Activated T-cell treated with anti-CD3 and anti-CD28 coated beads, Interleukin-2, amount 50 U/mL, for 4 hours (primary cell): ENCODE results near the gene SKIDA1. TPM values are rescaled to one million over a fixed set of nuclear protein-coding genes. Genes with fewer than 3 reads are reported as not detected.
A peak's percentile ranks its signal among the peaks of the same experiment; 100 is the strongest.

Experiments
- ATAC-seq, 2 donors: fragments of 200-7000 bp; cut with Tn5 transposase; one replicate each; pipeline ENCODE4 v1.10.0; 2021
- DNase-seq: peaks from one replicate; pipeline ENCODE4 v3.0.0-alpha.2; 2020
- H3K27me3 Mint-ChIP-seq: one replicate; pipeline ENCODE4 v1.8.0; 2021; ENCODE audit warnings: low read depth, mixed read lengths
- H3K36me3 Mint-ChIP-seq: one replicate; pipeline ENCODE4 v1.8.0; 2022; ENCODE audit warnings: mixed read lengths; ENCODE audit not compliant: insufficient read depth
- H3K4me1 Mint-ChIP-seq: one replicate; pipeline ENCODE4 v1.8.0; 2021; ENCODE audit warnings: low read depth, mixed read lengths
- H3K4me3 Mint-ChIP-seq: one replicate; pipeline ENCODE4 v1.8.0; 2021; ENCODE audit warnings: mild to moderate bottlenecking, moderate library complexity, mixed read lengths
- H3K9me3 Mint-ChIP-seq: one replicate; pipeline ENCODE4 v1.8.0; 2021; ENCODE audit warnings: mixed read lengths
- total RNA-seq, 3 donors: library from RNA; stranded (reverse); gene quantifications; one replicate each; pipeline ENCODE4 v1.2.1, GENCODE V29; 2021

Gene SKIDA1
- total RNA-seq, 3 donors from 2014 or later = not detected

DNA sequence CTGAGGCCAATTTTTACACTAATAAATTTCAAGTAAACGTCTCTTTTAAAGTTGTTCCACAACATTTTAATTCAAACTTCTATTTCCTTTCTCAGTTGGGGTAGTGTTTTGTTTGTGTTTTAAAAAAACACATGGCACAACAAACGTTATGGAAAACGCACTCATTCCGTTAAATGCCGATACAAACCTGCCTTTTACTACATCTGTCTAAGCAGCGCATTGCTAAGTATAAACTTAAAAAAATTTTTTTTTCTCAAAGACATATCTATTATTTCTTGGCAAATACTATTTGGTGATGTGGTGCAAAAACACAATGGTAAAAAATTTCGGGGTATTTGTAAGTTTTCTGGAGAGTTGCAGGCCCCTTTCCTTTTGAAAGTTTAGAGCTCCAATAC is 1.4 kb downstream of the SKIDA1 start:
- ATAC-seq (no peak), DNase-seq (no peak)
- Mint-ChIP-seq H3K36me3 (no peaks in the 10 kb centered on the region), H3K27me3 (peaks cover 51% of the 10 kb centered on the region), H3K4me3 (no peak overlapping the region), H3K4me1 (peaks cover 46% of the 10 kb centered on the region), H3K9me3 (no peaks in the 10 kb centered on the region)

DNA sequence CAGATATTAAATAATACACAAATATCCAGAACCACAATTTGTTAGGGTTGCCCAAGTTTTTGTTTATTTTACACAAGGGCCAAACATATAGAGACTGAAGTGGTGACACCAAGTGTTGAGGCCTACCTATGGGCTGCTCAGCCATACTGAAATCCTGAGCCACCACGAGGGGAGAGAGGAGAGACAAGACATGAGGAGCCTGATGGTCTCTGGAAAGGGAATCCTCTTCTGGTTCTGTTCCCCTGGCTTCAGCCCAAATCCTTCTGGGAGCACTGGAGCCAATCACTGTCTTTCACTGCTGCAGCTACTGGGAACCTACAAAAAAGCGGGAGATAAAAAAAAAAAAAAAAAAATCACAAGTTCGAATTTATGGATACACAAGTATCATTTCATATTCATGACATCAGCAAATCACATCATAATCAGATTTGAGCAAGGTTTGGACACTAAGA is 1.9 kb downstream of the SKIDA1 start:
- no peaks in the 10 kb centered on the region for H3K36me3 Mint-ChIP-seq
- peaks cover 57% of the 10 kb centered on the region for H3K27me3 Mint-ChIP-seq
- H3K4me3 Mint-ChIP-seq = peak overlapping the region; percentile 39
- H3K9me3 Mint-ChIP-seq = no peaks in the 10 kb centered on the region
- H3K4me1 Mint-ChIP-seq = peaks cover 47% of the 10 kb centered on the region
- ATAC-seq = no peak
- DNase-seq = no peak

DNA sequence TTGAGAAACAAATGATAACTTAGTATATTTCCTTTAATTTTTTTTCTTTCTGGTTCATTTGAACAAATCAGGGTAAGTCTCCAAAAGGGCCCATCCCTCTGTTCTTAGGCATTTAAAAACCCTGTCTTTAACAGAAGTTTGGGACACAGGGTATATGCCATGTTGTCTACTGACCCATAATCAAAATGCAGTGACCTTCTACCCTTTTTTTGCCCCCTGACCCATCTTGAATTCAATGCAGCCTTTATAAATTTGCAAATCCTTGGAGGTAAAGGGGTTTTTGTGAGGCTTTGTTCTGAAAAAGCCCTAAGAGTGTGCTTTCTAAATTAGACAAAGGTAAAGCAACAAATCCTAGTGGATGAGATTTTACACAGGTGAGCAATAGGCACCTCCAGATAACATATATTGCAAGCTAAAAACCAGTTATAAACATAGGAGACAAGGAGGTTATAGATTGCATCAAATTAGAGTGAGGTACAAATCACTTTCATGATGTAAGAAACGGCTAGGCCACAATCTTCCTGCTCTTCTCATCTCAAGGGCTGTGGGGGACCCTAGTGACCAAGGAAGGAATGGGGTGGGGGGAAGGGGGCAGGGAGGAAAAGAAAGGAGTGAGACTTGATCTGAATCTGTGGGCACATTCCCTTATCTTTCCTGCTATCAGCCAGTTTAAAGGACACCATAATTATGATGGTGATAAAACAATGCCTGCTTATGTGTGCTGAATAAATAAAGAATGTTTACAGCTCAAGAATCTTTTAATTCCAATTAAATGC is 2.7 kb downstream of the SKIDA1 start:
- Mint-ChIP-seq H3K4me1 (peaks cover 48% of the 10 kb centered on the region), H3K27me3 (peaks cover 64% of the 10 kb centered on the region), H3K36me3 (no peaks in the 10 kb centered on the region), H3K9me3 (no peaks in the 10 kb centered on the region), H3K4me3 (no peak overlapping the region)
- DNase-seq (no peak), ATAC-seq (no peak)

DNA sequence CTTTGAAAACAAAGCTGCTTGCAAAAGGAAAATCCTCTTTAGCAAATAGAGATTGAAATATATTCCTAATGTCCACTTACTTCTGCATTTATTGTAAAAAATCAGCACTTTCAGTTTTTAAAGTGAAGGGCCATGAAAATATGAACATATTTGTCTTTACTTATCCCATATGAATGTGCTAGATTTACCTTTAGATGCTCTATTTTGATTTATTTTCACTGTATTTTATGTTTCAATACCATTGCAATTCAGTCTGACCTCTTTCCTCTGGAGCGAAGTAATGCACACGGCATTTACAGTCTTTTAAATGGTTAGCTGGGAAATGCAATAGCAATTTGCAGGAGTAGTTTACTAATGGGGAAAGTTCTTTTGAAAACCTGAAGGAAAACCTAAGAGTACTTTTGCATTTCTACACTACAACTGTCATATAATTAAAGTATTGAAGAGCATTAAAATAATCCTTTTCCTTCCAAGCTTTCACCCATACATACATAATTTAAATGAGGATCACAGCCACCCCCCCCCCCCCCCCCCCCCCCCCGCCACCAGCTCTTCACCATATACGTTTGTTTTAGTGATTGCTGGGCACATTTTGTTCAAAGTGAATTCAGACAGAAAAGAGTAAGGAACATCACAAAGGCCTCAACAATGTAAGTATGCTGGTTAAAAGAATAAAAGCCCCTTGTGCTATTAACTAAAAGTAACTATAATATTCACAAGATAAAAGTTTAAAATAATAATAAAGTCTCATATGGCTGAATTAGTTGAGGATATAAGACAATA is 3.5 kb downstream of the SKIDA1 start:
- H3K4me3 Mint-ChIP-seq = no peak overlapping the region
- no peak for ATAC-seq
- DNase-seq = no peak
- peaks cover 47% of the 10 kb centered on the region for H3K4me1 Mint-ChIP-seq
- no peaks in the 10 kb centered on the region for H3K9me3 Mint-ChIP-seq
- H3K27me3 Mint-ChIP-seq = peaks cover 69% of the 10 kb centered on the region
- no peaks in the 10 kb centered on the region for H3K36me3 Mint-ChIP-seq

DNA sequence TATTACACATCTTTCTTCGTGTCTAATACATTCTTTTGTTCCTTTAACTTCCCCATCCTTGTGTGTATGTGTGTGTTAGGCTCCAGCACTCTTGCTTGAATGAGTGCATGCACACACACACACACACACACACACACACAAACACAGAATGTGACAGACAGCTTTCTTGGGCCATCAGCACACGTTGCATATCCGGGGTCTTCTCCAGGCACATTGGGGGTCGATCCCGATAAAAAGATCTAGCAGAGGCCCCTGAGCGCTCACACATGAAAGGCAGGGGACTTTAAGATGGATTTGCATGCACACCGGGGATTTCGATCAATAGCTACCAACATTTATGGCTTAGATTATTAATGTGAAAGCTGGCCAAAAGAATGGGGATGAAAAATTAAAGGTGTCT is 4.5 kb downstream of the SKIDA1 start:
- no peak for ATAC-seq
- Mint-ChIP-seq H3K36me3 (no peaks in the 10 kb centered on the region), H3K4me3 (no peak overlapping the region), H3K9me3 (no peaks in the 10 kb centered on the region), H3K27me3 (peaks cover 67% of the 10 kb centered on the region), H3K4me1 (peaks cover 44% of the 10 kb centered on the region)
- DNase-seq = no peak

DNA sequence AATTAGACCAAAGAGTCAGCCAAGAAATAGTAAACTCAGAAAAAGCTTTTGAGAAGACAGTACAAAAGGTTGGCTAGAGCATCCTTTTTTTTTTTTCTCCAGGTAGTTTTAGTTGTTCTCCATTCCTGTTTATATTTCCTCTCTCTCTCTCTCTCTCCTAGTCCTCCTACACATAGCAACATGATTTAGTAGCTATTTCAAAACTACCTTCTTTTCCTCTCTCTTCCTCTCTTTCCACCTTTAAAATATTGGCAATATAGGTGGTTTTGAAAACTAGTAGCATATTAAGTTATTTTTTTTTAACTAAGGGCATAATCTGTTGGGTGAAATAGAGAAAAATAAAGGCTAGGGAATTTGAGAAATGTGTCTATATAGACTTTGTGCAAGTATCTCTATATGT is 5.0 kb downstream of the SKIDA1 start:
- H3K4me1 Mint-ChIP-seq = peaks cover 45% of the 10 kb centered on the region

DNA sequence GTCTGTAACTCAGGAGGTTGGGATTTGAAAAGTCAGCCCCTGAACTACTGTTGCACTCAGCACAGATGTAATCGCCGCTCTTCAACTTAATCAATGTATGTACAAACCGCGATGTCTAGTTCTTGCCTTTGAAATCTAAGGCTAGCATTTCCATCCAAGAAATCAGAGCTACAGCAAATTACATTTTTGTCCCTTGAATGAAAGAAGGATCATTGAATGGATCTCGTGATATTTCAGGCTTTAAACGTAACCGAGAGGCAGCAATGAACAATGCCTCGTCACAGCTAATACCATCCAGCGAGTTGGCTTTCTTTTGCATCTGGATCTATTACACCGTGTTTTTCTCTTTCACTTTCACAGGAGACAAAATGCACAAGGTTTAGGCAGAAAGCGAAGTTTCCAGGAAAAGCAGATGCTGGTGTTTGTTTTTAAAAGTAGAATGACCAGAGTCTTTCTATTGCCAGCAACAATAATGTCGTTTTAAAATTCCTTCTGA is 5.5 kb downstream of the SKIDA1 start:
- peaks cover 40% of the 10 kb centered on the region for H3K4me1 Mint-ChIP-seq
- no peaks in the 10 kb centered on the region for H3K36me3 Mint-ChIP-seq
- peaks cover 71% of the 10 kb centered on the region for H3K27me3 Mint-ChIP-seq
- H3K9me3 Mint-ChIP-seq = no peaks in the 10 kb centered on the region
- H3K4me3 Mint-ChIP-seq = peak overlapping the region; percentile 70
- peak; percentile 32 to 45 for ATAC-seq
- DNase-seq = no peak

More for the DNA sequence above, 5.0 kb downstream of the SKIDA1 start:
- DNase-seq (no peak), ATAC-seq (no peak)
- Mint-ChIP-seq H3K9me3 (no peaks in the 10 kb centered on the region), H3K27me3 (peaks cover 71% of the 10 kb centered on the region), H3K4me3 (no peak overlapping the region), H3K36me3 (no peaks in the 10 kb centered on the region)

DNA sequence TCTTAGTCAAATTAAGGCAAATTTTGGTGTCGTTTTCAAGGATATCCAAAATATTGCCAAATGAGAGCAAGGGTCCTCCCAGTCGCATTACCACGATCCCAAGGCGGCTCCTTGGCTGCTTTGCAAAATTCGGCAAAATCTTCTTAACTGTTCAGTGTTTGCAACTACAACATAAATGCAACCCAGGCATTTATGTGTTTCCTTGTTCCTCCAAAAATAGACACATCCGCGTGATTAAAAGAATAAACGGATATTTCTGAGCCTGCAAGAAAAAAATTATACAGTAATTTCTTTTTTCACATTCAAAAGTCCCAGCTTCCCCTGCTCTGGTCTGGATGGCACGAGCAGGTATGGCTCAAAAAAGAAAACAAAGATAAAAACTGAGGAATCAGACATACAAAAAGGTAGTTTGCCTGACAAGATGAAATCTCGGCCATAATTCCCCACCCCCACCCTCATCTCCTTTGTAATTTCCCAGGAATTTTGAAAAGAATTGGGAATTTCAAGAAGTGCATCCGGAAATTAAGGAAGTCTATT is 6.0 kb downstream of the SKIDA1 start:
- peaks cover 35% of the 10 kb centered on the region for H3K4me1 Mint-ChIP-seq
- DNase-seq (no peak), ATAC-seq (no peak)
- no peaks in the 10 kb centered on the region for H3K9me3 Mint-ChIP-seq
- no peaks in the 10 kb centered on the region for H3K36me3 Mint-ChIP-seq
- H3K27me3 Mint-ChIP-seq = peaks cover 71% of the 10 kb centered on the region
- H3K4me3 Mint-ChIP-seq = peak overlapping the region; percentile 70

DNA sequence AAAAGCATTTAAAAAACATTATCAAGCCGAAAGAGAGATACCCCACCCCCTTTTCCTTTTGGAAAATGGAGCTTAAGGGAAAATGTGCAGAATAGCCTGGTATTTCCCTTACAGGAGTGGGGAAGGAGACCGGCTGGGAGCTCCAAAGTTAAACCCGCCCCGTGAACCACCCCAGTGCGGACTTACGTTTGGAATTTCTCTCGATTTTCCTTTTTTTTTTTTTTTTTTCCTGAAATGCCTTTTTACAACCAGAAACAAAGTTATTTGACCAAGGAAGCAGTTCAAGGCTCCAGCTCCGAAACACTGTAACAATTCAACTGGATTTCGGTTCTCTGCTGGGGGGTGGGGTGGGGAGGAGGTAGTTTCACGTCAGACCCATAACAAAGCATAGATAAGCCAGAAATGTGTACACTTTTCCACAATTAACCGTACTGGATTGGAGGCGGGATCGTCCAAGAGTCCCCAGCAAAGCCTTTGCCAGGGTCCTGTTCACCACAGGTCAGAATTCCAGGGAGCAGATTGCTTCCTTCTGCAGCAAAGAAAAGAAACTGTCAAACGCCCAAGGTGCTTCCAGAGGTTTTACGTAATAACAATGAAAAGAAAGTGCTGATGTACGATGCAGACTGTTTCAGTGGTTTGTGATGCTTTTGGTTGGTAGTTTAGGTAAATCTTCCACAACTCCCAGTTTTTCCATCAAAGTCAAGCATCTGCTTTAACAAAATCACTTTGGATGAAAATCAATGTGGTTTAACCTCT is 6.7 kb downstream of the SKIDA1 start:
- Mint-ChIP-seq H3K36me3 (no peaks in the 10 kb centered on the region), H3K9me3 (no peaks in the 10 kb centered on the region), H3K27me3 (peaks cover 74% of the 10 kb centered on the region), H3K4me3 (peak overlapping the region; percentile 70), H3K4me1 (peaks cover 35% of the 10 kb centered on the region)
- ATAC-seq = no peak
- DNase-seq = no peak

DNA sequence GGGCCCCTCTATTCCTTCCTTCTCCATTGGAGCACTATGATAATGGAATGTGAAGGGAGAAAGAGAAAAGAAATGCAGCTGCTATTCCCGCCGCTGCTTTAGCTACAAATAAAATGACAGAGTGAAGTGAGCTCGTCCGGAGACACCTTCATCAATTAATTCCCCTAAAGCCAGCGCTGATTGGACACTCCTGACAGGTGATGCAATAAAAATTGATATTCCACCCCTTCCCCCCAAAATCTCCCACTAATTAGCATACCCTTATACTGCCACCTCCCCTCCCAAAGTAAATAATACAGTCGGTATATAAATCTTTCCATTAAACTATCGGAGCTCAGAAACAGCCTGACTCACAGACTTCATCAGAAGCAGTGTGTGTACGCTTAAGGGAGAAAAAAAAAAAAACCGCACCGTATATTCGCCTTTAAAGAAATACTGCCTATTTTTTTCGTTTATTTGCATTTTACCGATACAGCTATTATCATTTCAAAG is 7.3 kb downstream of the SKIDA1 start:
- ATAC-seq = peak; percentile 37 to 52
- Mint-ChIP-seq H3K27me3 (peaks cover 75% of the 10 kb centered on the region), H3K9me3 (no peaks in the 10 kb centered on the region), H3K4me1 (peaks cover 33% of the 10 kb centered on the region), H3K36me3 (no peaks in the 10 kb centered on the region), H3K4me3 (peak overlapping the region; percentile 64)
- DNase-seq = no peak

DNA sequence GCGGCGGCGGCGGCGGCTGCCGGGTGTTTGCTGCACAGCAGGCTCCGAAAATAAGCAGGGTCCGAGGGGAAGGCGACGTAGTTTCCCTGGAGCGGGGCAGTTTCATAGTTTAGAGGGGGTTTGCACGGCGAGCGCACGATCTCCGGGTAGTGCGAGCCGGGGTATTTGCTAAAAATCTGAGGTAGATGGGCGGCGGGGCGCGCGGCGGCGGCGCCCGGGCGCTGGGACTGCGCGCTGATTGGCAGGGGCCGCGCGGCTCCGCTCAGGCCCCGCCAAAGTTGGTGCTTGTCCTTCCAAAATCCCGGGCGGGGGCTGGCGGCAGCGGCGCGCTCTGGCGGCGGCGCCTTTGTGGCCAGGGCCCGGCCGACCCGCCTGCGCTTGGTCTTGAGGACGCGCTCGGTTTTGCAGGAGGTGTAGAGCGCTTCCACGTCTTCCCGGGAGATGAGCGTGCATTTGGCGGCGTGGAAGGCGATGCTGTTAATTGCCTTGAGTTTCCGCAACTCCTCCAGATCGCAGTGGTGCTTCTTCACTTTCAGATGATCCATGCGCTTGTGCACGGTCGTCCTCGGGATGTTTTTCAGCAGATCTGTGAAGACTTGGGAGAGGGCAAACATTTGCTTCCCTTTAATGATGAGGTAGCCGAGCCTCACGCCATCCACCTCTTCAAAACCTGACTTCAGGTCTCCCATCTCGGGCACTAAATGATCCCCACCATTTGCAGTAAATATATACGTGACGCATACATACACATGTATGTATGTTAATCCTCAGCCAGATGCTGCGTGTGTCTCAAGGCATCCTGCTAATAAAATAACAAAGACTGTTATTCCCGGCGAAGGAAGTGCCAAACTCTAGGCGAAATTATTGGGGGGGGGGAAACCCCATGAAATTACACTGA is 8.1 kb downstream of the SKIDA1 start:
- Mint-ChIP-seq H3K4me1 (peaks cover 33% of the 10 kb centered on the region), H3K9me3 (no peaks in the 10 kb centered on the region), H3K27me3 (peaks cover 78% of the 10 kb centered on the region), H3K36me3 (no peaks in the 10 kb centered on the region), H3K4me3 (peak overlapping the region; percentile 79)
- DNase-seq = no peak
- ATAC-seq = peak; percentile 53 to 54

DNA sequence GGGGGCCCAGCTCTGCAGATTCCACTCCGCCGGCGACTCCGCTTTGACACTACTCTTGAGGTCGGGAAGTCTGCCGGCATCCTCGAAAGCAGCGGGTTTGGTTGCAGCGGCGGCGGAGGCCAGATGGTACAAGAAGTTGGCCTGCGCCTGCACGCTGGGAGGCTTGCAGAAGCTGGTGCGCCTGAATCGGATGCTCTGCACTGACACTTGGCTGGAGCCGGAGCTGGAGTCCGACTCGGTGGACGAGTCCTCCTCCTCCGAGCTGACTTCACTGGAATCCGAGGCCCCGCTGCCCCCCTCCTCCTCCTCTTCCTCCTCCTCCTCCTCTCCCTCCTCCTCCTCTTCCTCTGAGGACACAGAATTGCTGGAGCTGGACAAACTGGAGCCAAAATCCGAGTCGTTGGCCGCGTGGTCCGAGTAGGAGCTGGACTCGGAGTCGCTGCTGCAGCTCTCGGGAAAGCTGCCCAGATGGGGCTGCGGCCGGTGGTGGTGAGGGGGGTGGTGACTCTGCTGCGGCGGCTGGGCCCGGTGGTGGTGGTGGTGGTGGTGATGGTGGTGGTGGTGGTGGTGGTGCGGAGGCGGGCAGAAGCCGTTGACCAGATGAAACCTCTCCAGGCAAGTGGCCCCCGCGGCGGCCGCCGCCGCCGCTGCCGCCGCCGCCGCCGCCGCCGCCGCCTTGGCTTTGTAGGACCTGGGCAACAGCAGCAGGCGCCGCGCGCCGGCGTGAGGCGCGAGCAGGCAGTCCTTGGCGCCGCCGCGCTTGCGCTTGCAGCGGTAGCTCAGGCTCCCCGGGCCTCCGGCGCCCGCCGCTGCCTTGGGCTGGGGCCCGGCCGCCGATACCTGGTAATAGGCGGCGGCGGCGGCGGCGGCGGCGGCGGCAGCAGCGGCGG is 9.0 kb downstream of the SKIDA1 start:
- Mint-ChIP-seq H3K4me1 (peaks cover 33% of the 10 kb centered on the region), H3K36me3 (no peaks in the 10 kb centered on the region), H3K9me3 (no peaks in the 10 kb centered on the region), H3K27me3 (peaks cover 81% of the 10 kb centered on the region), H3K4me3 (peak overlapping the region; percentile 79)
- ATAC-seq (peak; percentile 77 to 80), DNase-seq (peak; percentile 41)
